HL-60 (cell line): Measurements from ENCODE around the gene CAMK2D.

Source experiments
- DNase-seq, 2 experiments: peaks; one replicate each; pipeline ENCODE4 v3.0.0-alpha.2; 2010 to 2020; ENCODE audit warnings: low read depth in 1 of 2, low spot score in 1 of 2
- H3K27ac ChIP-seq: fragments of 250-450 bp; sonication (Bioruptor Pico); replicated peaks from 2 replicates; pipeline ENCODE4 v1.5.1; 2020; ENCODE audit warnings: mild to moderate bottlenecking, moderate library complexity
- H3K27me3 ChIP-seq: fragments of 250-450 bp; sonication (Bioruptor Pico); 2 replicates; pipeline ENCODE4 v1.5.1; 2021; ENCODE audit warnings: mild to moderate bottlenecking, moderate library complexity; ENCODE audit not compliant: insufficient read depth, poor library complexity, severe bottlenecking
- H3K4me3 ChIP-seq: replicated peaks from 2 replicates; pipeline ENCODE4 v1.5.1; 2011; ENCODE audit warnings: mild to moderate bottlenecking, control low read depth, low read length; ENCODE audit not compliant: insufficient read depth
- GABPA ChIP-seq: IDR thresholded peaks from 2 replicates; pipeline ENCODE4 v1.6.1; 2012; ENCODE audit warnings: low read depth
- POLR2AphosphoS5 ChIP-seq: IDR thresholded peaks from 2 replicates; pipeline ENCODE4 v1.6.1; 2012; ENCODE audit warnings: low read depth
- SPI1 ChIP-seq: IDR thresholded peaks from 2 replicates; pipeline ENCODE4 v1.6.1; 2012; ENCODE audit warnings: low read depth, mild to moderate bottlenecking, borderline replicate concordance
- TF ChIP-seq, protein P1 (sequence below): IDR thresholded peaks from 2 replicates; pipeline ENCODE4 v1.6.1; 2012; ENCODE audit warnings: low read depth; ENCODE audit not compliant: insufficient replicate concordance
- TF ChIP-seq, protein P2 (sequence below): IDR thresholded peaks from one replicate; pipeline ENCODE4 v1.5.1; 2011; ENCODE audit warnings: low read length, control low read depth, inconsistent platforms; ENCODE audit not compliant: insufficient read depth

CAMK2D gene

DNA sequence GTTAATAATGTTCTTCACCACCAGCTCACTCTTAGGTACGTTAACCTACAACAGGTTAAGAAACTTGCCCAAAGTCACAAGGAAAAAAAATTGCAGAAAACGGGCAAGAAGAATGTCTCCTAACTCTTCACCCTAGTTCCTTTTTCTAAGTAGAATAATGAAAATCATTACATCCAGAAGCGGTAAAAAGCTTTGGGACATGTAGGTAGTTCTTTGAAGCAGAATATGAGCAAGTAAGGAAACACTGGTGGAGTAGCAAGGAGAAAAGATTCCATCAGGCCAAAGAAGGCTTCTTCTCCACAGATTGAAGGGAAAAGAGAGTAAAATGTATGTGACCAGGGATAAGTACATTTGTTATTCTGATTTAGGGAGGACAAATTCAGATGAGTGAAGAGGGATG is 4.1 kb downstream of the CAMK2D start:
- TF ChIP-seq, protein P1, sequence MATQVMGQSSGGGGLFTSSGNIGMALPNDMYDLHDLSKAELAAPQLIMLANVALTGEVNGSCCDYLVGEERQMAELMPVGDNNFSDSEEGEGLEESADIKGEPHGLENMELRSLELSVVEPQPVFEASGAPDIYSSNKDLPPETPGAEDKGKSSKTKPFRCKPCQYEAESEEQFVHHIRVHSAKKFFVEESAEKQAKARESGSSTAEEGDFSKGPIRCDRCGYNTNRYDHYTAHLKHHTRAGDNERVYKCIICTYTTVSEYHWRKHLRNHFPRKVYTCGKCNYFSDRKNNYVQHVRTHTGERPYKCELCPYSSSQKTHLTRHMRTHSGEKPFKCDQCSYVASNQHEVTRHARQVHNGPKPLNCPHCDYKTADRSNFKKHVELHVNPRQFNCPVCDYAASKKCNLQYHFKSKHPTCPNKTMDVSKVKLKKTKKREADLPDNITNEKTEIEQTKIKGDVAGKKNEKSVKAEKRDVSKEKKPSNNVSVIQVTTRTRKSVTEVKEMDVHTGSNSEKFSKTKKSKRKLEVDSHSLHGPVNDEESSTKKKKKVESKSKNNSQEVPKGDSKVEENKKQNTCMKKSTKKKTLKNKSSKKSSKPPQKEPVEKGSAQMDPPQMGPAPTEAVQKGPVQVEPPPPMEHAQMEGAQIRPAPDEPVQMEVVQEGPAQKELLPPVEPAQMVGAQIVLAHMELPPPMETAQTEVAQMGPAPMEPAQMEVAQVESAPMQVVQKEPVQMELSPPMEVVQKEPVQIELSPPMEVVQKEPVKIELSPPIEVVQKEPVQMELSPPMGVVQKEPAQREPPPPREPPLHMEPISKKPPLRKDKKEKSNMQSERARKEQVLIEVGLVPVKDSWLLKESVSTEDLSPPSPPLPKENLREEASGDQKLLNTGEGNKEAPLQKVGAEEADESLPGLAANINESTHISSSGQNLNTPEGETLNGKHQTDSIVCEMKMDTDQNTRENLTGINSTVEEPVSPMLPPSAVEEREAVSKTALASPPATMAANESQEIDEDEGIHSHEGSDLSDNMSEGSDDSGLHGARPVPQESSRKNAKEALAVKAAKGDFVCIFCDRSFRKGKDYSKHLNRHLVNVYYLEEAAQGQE: no peak
- TF ChIP-seq SPI1: no peak
- no peak for TF ChIP-seq POLR2AphosphoS5
- TF ChIP-seq, protein P2, sequence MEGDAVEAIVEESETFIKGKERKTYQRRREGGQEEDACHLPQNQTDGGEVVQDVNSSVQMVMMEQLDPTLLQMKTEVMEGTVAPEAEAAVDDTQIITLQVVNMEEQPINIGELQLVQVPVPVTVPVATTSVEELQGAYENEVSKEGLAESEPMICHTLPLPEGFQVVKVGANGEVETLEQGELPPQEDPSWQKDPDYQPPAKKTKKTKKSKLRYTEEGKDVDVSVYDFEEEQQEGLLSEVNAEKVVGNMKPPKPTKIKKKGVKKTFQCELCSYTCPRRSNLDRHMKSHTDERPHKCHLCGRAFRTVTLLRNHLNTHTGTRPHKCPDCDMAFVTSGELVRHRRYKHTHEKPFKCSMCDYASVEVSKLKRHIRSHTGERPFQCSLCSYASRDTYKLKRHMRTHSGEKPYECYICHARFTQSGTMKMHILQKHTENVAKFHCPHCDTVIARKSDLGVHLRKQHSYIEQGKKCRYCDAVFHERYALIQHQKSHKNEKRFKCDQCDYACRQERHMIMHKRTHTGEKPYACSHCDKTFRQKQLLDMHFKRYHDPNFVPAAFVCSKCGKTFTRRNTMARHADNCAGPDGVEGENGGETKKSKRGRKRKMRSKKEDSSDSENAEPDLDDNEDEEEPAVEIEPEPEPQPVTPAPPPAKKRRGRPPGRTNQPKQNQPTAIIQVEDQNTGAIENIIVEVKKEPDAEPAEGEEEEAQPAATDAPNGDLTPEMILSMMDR: no peak
- TF ChIP-seq GABPA: no peak
- no peak for DNase-seq
- Histone ChIP-seq H3K27ac (no peak overlapping the region), H3K27me3 (peaks cover 36% of the 10 kb centered on the region), H3K4me3 (no peak overlapping the region)

DNA sequence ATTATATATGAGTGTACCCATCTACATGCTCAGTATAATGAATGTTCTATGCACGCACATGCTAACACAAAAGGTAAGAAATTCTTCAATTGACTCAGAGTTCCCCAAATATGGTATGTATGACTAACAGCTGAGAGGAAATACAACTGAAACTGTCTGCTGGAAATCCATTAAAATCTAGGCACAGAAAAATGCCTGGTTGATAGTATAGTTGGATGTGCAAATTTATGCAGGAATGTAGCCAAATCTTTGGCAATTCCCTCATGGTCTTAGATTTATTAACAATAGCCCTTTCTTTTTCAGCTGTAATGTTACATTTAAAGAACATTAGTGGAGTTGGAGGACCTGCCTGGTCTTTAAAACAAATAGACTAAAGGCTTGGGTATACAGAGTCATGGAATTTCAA is 5.5 kb downstream of the CAMK2D start:
- no peak for DNase-seq
- no peak for TF ChIP-seq SPI1
- no peak overlapping the region for H3K4me3 ChIP-seq
- H3K27ac ChIP-seq: no peak overlapping the region
- peaks cover 24% of the 10 kb centered on the region for H3K27me3 ChIP-seq

DNA sequence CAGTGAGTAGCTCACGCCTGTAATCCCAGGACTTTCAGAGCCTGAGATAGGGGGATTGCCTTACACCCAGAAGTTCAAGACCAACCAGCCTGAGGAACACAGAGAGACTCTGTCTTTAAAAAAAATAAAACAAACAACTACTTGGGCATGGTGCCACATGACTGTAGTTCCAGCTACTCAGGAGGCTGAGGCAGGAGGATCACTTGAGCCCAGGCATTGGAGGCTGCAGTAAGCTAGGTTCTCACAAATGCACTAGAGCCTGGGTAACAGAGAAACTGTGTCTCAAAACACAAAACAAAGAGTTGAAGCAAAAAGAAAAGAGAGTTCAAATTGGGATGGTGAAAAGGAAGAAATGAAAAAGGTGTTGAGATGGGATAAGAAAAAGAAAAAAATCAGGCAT is 10.8 kb downstream of the CAMK2D start:
- Histone ChIP-seq H3K27me3 (peaks cover 3% of the 10 kb centered on the region), H3K27ac (no peak overlapping the region), H3K4me3 (no peak overlapping the region)
- TF ChIP-seq, protein P2: no peak
- TF ChIP-seq SPI1 (no peak), GABPA (no peak), POLR2AphosphoS5 (no peak)
- TF ChIP-seq, protein P1: no peak
- no peak for DNase-seq

DNA sequence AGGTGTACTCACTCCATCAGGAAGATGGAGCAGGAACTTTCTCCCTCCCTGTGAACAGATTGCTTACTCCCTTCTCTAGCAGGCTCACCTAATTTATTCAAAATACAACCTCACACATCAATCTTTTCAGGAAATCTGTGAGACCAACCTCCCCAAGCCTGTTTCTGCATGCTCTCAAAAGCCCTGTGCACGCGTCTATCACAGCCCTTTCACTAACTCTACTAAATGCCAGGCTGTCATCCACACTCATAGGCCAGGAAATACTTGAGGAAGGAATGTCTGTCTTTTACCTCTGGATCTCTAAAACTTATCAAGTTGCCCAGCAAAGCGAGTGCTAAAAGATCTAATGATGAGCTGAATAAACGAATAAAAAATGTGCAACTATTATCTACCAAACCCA is 11.2 kb downstream of the CAMK2D start:
- no peak for DNase-seq
- Histone ChIP-seq H3K27ac (no peak overlapping the region), H3K27me3 (peaks cover 3% of the 10 kb centered on the region), H3K4me3 (no peak overlapping the region)
- TF ChIP-seq POLR2AphosphoS5: no peak
- no peak for TF ChIP-seq SPI1
- TF ChIP-seq, protein P2: no peak
- no peak for TF ChIP-seq GABPA
- TF ChIP-seq, protein P1: no peak
